ENCODE measurements around the gene MAP3K7CL.

- no peak for TF ChIP-seq POLR2AphosphoS5 (IDR thresholded peaks at IDR 0.05; ENCODE audit: low read depth, low read length)
- TF ChIP-seq TAF1 (IDR thresholded peaks at IDR 0.05; ENCODE audit: borderline replicate concordance, insufficient read depth, low read length): no peak
- TF ChIP-seq, protein P1, sequence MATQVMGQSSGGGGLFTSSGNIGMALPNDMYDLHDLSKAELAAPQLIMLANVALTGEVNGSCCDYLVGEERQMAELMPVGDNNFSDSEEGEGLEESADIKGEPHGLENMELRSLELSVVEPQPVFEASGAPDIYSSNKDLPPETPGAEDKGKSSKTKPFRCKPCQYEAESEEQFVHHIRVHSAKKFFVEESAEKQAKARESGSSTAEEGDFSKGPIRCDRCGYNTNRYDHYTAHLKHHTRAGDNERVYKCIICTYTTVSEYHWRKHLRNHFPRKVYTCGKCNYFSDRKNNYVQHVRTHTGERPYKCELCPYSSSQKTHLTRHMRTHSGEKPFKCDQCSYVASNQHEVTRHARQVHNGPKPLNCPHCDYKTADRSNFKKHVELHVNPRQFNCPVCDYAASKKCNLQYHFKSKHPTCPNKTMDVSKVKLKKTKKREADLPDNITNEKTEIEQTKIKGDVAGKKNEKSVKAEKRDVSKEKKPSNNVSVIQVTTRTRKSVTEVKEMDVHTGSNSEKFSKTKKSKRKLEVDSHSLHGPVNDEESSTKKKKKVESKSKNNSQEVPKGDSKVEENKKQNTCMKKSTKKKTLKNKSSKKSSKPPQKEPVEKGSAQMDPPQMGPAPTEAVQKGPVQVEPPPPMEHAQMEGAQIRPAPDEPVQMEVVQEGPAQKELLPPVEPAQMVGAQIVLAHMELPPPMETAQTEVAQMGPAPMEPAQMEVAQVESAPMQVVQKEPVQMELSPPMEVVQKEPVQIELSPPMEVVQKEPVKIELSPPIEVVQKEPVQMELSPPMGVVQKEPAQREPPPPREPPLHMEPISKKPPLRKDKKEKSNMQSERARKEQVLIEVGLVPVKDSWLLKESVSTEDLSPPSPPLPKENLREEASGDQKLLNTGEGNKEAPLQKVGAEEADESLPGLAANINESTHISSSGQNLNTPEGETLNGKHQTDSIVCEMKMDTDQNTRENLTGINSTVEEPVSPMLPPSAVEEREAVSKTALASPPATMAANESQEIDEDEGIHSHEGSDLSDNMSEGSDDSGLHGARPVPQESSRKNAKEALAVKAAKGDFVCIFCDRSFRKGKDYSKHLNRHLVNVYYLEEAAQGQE (IDR thresholded peaks at IDR 0.05; ENCODE audit: insufficient read depth in 1 of 2, low read depth in 2 of 2, low read length in 2 of 2): no peak
- no peak for TF ChIP-seq SIN3A (IDR thresholded peaks at IDR 0.05; ENCODE audit: borderline replicate concordance, insufficient read depth, low read length)
Measured at GRCh38 chr21:29085106-29085752, 45.2 kb upstream of the MAP3K7CL start.
